RWPE1 (cell line): Measurements from ENCODE around the gene RNF128.

Source experiments
- CTCF ChIA-PET: fragments of 350-600 bp; sonication (Branson Sonifier 250); formaldehyde crosslinking; extraction: SDS; loops from one replicate; lab custom pipeline; 2021; lab: Yijun Ruan, JAX
- POLR2A ChIA-PET: fragments of 400-600 bp; formaldehyde crosslinking; extraction: SDS; loops from one replicate; lab custom pipeline; 2020; ENCODE audit warnings: antibody characterized with exemption; ENCODE audit not compliant: low non-redundant PET; lab: Yijun Ruan, JAX
- DNase-seq: peaks from one replicate; pipeline ENCODE4 v3.0.0; 2012; ENCODE audit warnings: low spot score
- H3K27ac ChIP-seq: fragments of 450-650 bp; 2 replicates; pipeline ENCODE4 v1.5.1; 2017
- TF ChIP-seq, protein P1 (sequence below): fragments of 450-650 bp; conservative IDR thresholded peaks from 2 replicates; pipeline ENCODE4 v1.5.1; 2017; ENCODE audit warnings: low read depth, mild to moderate bottlenecking

Gene RNF128

DNA sequence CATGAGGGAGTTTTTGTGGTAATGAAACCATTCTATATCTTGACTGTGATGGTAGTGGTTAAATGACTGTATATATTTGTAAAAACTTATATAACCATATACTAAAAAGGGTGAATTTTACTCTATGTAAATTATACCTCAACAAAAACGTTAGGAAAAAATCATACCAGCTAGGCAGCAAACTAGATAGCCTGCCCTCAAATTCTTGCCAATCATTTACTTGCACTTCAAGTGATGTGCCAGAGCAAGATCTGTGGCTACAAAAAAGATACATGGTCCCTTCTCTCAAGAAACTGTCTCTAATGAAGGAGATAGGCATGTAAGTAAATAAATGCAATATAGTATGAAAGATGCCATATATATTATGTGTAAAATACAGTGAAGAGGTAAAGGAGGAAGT lies 10.0 kb upstream of the RNF128 start:
- ChIA-PET CTCF (no interaction called here), POLR2A (no interaction called here)
- H3K27ac ChIP-seq, result no peak overlapping the region
- TF ChIP-seq, protein P1, sequence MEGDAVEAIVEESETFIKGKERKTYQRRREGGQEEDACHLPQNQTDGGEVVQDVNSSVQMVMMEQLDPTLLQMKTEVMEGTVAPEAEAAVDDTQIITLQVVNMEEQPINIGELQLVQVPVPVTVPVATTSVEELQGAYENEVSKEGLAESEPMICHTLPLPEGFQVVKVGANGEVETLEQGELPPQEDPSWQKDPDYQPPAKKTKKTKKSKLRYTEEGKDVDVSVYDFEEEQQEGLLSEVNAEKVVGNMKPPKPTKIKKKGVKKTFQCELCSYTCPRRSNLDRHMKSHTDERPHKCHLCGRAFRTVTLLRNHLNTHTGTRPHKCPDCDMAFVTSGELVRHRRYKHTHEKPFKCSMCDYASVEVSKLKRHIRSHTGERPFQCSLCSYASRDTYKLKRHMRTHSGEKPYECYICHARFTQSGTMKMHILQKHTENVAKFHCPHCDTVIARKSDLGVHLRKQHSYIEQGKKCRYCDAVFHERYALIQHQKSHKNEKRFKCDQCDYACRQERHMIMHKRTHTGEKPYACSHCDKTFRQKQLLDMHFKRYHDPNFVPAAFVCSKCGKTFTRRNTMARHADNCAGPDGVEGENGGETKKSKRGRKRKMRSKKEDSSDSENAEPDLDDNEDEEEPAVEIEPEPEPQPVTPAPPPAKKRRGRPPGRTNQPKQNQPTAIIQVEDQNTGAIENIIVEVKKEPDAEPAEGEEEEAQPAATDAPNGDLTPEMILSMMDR, result no peak
- DNase-seq, result no peak

DNA sequence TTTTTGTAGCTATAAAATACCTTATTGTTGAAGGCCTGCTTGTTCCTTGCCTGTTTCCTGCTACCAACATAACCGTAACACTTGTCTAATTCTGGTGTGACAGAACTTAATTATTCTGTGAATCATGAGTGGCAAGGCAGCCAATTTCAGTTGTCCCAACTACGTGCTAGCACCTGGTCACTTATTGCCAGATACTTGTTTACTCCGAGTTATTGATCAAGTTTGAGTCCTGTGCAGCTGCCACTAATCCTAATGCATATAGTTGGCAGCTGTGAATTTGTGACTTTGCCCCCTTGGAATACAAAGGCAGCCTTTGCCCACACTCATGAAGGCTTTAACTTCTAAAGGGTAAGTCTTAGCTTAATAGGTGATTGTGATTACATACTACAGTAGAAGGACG lies 7.8 kb upstream of the RNF128 start:
- no peak for DNase-seq
- ChIA-PET CTCF (no interaction called here), POLR2A (no interaction called here)
- no peak overlapping the region for H3K27ac ChIP-seq
- TF ChIP-seq, protein P1, result no peak

DNA sequence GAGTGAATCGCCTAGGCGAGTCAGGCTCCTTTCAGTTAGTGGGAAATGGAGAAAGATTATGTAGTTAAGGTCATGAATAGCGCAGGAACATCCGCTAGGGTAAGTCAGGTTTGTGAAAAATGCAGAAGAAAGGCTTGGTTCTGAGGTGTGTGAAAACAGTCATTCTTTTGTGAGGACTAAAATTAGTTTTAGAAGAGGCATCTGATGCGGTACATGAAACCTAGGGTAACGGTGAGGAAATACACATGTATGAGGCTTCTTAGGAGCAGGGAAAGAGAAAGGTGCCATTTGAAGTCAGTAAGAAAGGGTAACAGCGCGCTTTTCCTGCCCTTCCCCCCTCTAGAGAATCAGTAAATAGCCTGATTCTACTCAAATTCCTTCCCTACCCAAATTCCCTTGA lies 570 bp upstream of the RNF128 start:
- DNase-seq, result no peak
- no peak overlapping the region for H3K27ac ChIP-seq
- ChIA-PET CTCF (interaction anchor here (0.7 kb wide), 2 partner anchors 196 to 1288 kb away, joined by 3 read pairs; no protein-coding TSS in a partner anchor), POLR2A (no interaction called here)
- TF ChIP-seq, protein P1, result no peak

DNA sequence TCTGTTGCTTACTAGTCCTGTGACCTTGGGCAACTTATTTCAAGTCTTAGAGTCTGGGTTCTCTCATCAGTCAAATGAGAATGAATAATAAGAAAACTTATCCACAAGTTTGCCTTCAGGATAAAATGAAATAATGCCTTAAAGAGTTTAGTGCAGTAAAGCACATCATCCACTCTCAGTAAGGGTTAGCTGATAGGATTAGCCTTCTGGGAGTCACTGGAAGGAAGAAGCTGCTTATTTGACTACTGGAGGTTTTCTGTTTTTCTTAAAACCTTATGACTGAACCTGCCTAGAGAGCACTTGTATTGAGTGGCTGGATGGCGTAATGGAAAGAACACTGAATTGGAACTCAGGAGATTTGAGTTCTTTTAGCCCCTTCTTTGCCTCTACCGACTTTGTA lies 1.8 kb downstream of the RNF128 start:
- CTCF ChIA-PET, result no interaction called here
- no peak for DNase-seq
- POLR2A ChIA-PET, result no interaction called here

DNA sequence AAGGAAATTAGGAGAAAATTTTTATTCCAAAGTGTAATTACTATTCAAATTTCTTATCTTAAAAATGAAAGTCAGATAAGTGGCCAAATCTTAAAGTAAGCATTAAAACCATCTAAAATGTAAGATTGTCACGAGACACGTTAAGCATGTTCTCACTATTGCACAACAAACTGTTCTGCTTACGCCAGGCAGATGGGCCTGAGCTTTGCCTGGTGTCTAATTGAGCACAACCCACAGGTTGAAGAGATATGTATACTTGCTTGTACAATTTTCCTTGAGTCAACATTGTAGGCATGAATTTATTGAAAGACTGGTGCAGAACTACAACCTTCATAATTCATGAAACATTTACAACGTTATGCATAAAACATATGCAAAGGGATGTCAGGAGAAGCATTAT lies 3.9 kb downstream of the RNF128 start:
- POLR2A ChIA-PET, result no interaction called here
- CTCF ChIA-PET, result no interaction called here
- TF ChIP-seq, protein P1, result no peak
- no peak overlapping the region for H3K27ac ChIP-seq
- no peak for DNase-seq

More for the DNA sequence above, 1.8 kb downstream of the RNF128 start:
- TF ChIP-seq, protein P1, result no peak
- no peak overlapping the region for H3K27ac ChIP-seq

DNA sequence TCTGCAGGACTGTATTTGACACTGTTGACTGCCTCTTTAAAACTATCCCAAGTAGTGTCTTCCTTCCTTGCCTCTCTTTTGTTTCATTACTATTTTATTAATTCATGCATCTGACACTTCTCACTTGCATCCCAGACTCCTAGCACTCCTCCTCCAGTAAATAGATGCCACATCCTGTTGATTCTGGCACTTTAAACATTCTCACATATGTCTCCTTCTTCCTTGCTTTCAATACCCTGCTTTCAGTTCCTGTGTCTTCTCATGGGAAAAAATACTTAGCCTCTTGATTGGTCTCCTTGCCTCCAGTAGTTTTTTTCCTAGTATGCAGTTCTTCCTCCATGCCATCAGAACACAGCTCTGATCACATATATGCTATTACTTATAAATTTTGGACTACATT lies 5.1 kb downstream of the RNF128 start:
- H3K27ac ChIP-seq, result no peak overlapping the region
- TF ChIP-seq, protein P1, result no peak
- CTCF ChIA-PET, result no interaction called here
- no peak for DNase-seq
- POLR2A ChIA-PET, result no interaction called here

DNA sequence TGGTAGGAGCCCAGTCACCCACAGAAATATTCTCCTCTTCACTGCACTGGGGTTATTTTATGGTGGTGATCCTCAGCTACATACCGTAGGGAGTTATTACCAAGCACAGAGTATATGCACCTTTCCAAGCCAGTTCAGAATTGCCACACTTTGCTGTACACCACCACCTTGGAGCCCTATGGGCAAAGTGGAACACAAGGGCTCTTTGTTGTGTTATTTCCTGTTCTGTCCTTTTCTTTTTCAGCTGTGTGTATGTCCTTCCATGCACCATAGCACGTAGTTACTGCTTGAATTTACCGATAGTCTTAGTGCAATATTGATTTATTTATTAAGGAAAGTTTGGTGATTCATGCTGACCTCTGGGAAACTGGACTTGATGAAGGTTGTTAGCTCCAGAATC lies 8.3 kb downstream of the RNF128 start:
- TF ChIP-seq, protein P1, result no peak
- H3K27ac ChIP-seq, result no peak overlapping the region
- no peak for DNase-seq
- ChIA-PET CTCF (no interaction called here), POLR2A (no interaction called here)
